ENCODE measurements around the gene ITGAL.

The ITGAL gene

GRCh38 chr16:30548416-30549253, 76.1 kb downstream of the ITGAL start:
- no peak for DNase-seq

DNA sequence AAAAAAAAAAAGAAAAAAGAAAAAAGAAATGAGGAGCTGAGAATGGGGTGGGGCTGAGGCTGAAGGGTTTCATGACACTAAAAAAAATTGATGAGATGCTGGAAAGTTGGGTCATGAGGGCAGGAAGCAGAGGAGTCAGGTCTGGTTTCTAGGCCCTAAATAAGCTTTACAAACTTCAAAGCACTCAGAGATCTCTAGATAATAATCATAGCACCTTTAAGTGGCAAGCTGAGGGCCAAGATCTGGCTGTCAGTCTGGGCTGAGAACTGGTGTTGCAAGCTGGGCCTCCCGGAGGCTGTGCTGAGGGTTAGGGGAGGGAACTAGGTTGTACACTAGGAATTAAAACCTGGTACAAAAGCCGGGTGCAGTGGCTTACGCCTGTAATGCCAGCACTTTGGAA, 79.2 kb downstream of the ITGAL start:
- no peak for DNase-seq

DNA sequence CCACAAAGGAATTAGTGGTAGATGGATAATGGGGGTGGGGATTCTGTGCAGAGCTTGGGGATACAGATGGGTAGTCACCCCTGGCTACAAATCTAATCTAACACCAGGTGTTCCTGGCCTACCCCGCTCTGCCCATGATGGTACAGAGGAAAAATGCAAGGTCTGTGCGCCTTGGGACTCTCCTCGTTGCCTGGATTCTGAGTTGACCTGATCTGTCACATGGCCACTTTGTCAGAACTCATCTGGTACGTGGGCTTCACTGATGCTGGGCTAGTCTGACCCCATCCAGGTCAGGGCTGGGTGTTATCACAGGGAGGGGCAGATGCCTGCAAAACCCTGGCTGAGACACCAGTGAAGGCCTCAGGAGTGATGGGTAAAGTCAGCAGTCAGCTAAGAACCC, 80.4 kb downstream of the ITGAL start:
- DNase-seq = no peak

GRCh38 chr16:30553393-30553899, 80.9 kb downstream of the ITGAL start:
- DNase-seq = no peak

- no peak for DNase-seq
These were observed 82.2 kb downstream of the ITGAL start for GRCh38 chr16:30554557-30555314.

DNA sequence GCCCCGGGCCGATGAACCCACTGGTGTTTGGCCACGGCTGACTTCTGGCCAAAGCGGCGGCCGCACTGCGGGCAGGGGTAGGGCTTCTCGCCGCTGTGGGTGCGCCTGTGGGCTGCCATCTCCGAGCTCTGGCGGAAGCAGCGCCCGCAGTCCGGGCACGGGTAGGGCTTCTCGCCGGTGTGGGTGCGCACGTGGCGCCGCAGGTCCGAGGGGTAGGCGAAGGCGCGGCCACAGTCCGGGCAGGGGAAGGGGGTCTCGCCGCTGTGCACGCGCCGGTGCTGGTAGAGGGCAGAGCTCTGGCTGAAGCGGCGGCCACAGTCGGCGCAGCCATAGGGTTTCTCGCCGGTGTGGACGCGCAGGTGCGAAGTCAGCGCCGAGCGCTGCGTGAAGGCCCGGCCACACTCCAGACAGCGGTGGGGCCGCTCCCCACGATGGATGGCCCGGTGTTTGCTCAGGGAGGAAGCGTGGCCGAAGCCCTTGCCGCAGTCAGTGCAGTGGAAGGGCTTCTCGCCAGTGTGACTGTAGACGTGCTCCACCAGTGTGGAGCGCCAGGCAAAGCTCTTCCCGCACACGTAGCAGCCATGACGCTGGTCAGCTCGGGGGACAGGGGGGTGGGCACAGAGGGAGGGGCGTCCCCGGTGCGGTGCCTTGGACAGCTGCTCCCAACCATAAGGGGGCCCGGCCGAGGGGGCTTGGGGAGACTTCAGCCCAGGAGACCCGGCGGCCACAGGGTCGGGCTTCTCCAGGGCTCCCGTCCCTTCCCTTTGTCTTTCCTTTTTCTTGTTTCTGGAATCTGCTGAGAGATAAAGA, 83.0 kb downstream of the ITGAL start:
- DNase-seq = no peak

DNA sequence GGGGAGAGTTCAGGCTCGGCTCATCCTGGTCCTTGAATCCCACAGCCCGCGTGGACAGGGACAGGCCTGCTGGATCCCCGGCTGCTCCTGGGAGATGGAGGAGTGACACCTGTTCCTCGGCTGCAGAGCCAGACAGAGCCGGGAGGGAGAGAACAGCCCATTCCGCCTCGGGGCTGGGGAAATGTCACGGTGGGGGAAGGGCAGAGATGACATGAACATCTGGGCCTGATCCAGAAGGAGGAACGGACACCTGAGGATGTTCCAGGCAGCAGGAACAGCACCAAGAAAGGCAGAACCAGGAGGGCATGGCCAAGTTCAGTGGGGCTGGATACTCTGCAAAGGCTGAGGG, 83.6 kb downstream of the ITGAL start:
- DNase-seq = no peak

DNA sequence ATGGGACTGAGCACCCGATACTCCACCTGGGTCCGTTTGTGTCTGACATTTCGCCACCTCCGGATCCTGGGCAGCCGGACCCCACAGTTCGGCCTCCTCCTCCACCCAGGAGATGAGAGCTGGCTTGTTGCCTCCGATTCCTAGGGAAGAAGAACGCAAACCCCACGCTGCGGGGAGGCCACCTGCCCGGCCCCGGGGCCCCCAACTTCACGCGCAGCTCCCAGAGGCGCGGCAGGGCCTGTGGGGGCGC, 85.1 kb downstream of the ITGAL start:
- no peak for DNase-seq

DNA sequence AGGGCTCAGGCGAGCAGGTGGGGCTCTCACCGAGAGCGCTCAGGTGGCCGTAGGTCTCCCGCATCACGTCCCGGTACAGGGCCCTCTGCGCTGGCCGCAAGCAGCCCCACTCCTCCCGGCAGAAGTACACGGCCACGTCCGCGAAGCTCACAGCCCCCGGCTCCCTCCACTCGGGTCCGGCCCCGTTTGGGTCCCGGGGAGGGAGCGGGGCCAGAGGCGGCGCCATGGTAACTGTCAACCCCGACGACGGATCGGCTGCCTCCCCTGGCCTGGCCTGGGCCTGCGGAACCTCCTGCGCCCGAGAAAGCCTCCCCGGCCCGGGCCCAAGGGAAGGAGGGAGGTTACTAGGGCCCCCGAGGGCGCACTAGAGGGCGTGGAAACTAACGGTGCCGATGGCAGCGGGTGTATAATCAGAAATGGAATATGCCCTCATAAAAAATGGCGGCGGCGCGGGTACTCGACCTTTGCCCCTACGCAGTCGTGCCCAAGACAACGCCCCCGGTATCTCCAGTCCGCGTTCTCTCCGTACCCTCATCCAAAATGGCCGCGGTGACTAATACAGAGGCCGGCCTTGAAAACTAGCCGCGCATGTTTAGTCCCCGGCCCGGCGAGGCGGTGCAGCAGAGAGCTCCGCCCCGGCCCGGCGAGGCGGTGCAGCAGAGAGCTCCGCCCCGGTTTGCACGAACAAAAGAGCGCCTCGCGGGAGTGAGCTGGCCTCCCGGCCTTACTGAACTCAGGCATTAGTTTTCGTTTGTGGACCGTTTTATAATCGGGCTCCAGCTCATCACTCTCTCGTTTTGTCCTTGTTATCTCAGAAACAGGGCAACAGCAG, 85.6 kb downstream of the ITGAL start, which contains the start of gene ZNF764:
ZNF764 (minus strand) TSS at position 418 of the 832 bp plus-strand sequence; CDS start at position 226, 192 bp downstream.
- peak; percentile 86 for DNase-seq

DNA sequence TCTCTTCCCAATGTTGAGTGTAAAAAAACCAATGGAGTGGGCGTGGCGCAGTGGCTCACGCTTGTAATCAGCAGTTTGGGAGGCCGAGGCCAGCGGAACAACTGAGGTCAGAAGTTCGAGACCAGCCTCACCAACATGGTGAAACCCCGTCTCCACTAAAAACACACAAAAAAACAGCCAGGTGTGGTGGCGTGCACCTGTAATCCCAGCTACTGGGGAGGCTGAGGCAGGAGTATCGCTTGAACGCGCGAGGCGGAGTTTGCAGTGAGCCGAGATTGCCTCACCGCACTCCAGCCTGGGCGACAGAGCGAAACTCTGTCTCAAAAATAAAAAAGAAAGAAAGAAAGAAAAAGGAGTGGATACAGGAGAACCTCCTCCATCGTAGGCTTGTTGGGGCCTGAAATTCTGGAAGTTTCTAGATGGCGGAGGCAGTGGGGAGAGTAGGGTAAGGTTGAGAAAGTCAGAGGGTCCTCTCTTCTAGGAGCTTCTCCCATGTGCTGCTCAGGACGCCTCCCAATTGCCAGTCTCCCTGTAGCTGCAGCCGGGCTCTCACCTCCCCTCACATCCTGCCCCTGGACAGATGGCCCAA, 86.3 kb downstream of the ITGAL start:
- DNase-seq = no peak

DNA sequence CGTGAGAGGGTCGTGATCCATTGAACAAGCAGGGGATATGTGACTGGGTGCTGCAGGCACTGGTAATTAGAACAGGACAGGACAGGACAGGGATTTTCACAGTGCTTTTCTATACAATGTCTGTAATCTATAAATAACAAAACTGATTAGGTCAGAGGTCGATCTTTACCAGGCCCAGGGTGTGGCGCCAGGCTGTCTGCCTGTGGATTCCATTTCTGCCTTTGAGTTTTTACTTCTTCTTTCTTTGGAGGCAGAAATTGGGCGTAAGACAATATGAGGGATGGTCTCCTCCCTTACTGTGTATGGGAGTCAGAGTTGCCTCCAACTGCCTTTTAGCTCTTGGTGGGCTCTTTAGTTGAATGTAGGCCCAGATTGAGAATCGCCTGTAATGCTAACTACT, 87.1 kb downstream of the ITGAL start:
- DNase-seq = no peak

- DNase-seq = no peak
These were observed 88.7 kb downstream of the ITGAL start for GRCh38 chr16:30561089-30561816.

- DNase-seq = no peak
These were observed 89.5 kb downstream of the ITGAL start for GRCh38 chr16:30562021-30562420.

DNA sequence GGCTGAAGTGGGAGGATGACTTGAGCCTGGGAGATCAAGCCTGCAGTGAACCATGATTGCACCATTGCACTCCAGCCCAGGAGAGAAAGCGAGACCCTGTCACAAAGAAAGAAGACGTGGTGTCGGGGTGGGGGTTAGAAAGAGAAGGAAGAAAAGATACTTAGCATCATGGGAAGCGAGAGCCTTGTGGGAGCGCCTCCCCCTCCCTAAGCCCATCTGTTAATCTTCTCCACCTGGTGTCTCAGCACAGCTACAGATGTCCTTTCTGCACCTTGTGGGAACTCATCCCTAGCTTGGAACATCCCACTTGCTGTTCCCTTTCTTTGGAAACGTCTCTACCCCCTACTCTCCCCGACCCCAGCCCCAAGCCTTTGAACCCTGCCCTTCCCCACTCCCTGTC, 93.0 kb downstream of the ITGAL start:
- no peak for DNase-seq

GRCh38 chr16:30565984-30566383, 93.4 kb downstream of the ITGAL start:
- no peak for DNase-seq

DNA sequence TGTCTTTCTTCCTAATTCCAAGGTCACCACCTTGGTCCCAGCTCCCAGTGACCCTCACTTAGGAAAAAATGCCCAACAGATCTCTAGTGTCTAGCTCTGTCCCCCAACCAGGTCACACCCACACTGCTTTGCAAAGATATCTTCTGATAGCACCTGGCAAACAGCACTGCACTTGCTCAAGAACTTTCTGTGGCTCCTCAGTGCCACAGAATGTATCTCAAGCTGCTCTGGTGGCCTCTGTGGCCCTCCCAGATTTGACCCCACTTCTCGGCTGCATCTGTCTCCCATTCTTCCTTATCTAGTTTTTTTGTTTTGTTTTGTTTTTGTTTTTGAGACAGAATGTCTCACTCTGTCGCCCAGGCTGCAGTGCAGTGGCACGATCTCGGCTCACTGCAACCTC, 94.0 kb downstream of the ITGAL start:
- DNase-seq = no peak

DNA sequence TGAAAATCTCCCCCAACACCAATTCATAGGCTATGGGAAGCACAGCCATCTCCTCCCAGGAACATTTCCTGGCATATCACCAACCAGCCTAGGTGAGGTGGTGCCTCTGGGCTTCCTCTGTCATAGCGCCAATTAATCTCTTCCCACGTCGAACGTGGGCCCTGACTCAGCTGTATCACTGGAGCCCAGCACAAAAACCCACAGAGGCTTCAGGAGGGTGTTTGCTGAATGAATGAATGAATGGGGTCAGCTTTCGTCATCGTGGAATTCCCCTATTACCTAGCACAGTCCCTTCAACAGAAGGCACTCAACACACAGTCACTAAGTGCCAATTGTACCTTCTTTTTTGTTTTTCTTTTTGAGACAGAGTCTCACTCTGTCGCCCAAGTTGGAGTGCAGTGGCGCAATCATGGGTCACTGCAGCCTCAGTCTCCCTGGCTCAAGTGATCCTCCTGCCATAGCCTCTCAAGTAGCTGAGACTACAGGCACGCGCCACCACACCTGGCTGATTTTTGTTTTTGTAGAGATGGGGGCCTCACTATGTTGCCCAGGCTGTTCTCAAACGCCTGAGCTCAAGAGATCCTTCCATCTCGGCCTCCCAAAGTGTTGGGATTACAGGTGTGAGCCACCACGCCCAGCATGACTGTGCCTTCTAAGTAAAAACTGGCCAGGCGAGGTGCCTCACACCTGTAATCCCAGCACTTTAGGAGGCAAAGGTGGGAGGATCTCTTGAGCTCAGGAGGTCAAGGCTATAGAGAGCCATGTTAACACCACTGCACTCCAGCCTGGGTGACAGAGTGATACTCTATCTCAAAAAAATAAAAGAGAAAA, 94.8 kb downstream of the ITGAL start:
- no peak for DNase-seq

DNA sequence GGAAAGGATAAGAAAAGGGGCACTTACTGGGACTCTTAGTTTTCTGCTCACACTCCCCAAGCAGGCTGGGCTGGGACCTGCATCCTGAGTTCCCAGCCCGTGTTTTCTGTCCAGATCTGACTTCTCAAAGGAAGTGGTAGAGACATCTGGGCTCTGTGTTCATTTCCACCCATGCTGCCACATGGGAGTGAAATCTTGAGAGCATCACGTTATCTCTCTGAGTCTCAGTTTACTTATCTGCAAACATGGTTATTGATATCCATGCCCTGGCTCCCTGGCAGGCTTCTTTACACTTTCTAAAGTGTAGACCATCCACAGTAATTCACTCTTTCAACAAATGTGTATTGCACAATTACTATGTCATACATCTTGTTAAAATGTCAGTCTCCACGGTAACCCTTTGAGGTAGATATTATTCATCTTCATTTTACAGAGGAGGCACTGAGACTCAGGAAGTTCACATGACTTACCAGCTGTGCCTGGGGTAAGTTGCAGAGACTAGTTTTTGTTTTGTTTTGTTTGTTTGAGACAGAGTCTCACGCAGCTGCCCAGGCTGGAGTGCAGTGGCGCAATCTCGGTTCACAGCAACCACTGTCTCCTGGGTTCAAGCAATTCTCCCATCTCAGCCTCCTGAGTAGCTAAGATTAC, 95.6 kb downstream of the ITGAL start:
- DNase-seq = no peak

- DNase-seq = no peak
These were observed 96.7 kb downstream of the ITGAL start for GRCh38 chr16:30569281-30569680.

Measured in NCI-H1694 treated with DMSO at 0.1 percent for 48 hours (cell line).